ENCODE measurements around the gene RRAGD. TPM values are rescaled to one million over a fixed set of nuclear protein-coding genes. Genes with fewer than 3 reads are reported as not detected.

RRAGD gene
- total RNA-seq, 1 experiment from 2014 or later, result not detected

DNA sequence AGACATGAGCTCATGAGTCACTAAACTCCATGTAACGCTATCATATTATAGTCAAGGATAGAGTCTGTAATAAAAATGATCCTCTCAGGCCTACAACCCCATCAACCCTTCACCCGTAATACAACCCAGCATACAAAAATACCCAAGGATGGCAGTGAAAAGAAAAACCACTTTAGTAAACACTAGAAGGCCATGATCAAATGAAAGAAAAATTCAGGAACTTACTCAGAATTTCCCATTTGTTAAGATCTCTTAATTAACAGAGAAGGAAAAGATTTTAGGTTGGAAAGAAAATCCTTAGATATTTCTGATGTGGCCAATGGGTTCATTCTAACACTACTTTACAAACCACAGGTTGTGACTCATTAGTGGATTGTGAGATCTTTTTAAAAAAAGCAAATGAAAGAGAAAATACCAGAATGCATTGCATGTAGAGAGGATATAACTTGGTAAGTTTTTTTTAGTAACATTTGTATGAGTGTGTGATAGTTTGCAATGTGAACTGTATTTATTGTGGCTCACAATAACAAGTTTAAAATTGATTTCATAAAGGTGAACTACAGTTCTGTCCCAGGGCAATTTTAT is 51.6 kb downstream of the RRAGD start:
- H3F3A ChIP-seq (ENCODE audit: insufficient read depth, low read depth), result no peaks in the 10 kb centered on the region
- no peaks in the 10 kb centered on the region for H3K9me3 ChIP-seq (ENCODE audit: insufficient read depth, low read depth)
- H3K36me3 ChIP-seq (ENCODE audit: low read depth), result no peaks in the 10 kb centered on the region
- no peak overlapping the region for H3K4me3 ChIP-seq
- intact Hi-C loops (cut with micrococcal nuclease; ENCODE audit: unreplicated experiment), result no loop called here
- POLR2A ChIA-PET (ENCODE audit: unreplicated experiment), result no interaction called here
- no peaks in the 10 kb centered on the region for H3K79me2 ChIP-seq (ENCODE audit: low read depth)
- H3K4me2 ChIP-seq, result no peak overlapping the region
- no TSS peak for BruUV-seq (replicated peaks)
- CTCF ChIA-PET, result no interaction called here
- no peak for TF ChIP-seq EZH2 (IDR thresholded peaks at IDR 0.05; ENCODE audit: low read depth)
- TF ChIP-seq, protein P1, sequence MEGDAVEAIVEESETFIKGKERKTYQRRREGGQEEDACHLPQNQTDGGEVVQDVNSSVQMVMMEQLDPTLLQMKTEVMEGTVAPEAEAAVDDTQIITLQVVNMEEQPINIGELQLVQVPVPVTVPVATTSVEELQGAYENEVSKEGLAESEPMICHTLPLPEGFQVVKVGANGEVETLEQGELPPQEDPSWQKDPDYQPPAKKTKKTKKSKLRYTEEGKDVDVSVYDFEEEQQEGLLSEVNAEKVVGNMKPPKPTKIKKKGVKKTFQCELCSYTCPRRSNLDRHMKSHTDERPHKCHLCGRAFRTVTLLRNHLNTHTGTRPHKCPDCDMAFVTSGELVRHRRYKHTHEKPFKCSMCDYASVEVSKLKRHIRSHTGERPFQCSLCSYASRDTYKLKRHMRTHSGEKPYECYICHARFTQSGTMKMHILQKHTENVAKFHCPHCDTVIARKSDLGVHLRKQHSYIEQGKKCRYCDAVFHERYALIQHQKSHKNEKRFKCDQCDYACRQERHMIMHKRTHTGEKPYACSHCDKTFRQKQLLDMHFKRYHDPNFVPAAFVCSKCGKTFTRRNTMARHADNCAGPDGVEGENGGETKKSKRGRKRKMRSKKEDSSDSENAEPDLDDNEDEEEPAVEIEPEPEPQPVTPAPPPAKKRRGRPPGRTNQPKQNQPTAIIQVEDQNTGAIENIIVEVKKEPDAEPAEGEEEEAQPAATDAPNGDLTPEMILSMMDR (conservative IDR thresholded peaks at IDR 0.05), result no peak
- H3K9me2 ChIP-seq (ENCODE audit: insufficient read depth), result no peaks in the 10 kb centered on the region
- no peaks in the 10 kb centered on the region for H3K27me3 ChIP-seq (ENCODE audit: insufficient read depth, low read depth)
- H2AFZ ChIP-seq, result no peak overlapping the region
- H3K4me1 ChIP-seq (replicated peaks; ENCODE audit: insufficient read depth), result no peaks in the 10 kb centered on the region
- no peak overlapping the region for H3K27ac ChIP-seq
- no peak for DNase-seq
- no peaks in the 10 kb centered on the region for H4K20me1 ChIP-seq (ENCODE audit: insufficient read depth)

DNA sequence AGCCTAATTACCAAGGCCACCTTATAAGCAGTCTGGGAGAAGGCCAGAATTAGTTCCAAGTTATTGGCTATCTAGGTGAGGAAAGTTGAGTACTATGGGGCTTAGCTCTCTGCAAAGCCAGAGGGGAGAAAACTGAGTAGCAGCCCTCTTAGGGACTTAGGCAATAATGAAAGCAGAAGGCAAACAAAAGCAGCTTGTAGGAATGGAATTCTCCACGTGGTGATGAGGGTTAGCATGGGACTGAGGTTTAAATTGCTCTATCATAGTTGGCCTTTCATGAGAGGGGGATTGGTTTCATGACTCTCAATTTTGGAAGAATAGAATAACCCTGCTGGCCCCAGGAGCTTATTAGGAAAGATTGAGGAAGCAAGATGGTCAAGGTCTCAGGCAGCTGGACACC is 52.5 kb downstream of the RRAGD start:
- ChIA-PET CTCF (interaction anchor here (0.6 to 0.7 kb wide), 2 partner anchors 79 to 91 kb away, joined by 3 read pairs; no protein-coding TSS in a partner anchor), POLR2A (ENCODE audit: unreplicated experiment) (no interaction called here)
- intact Hi-C loops (cut with micrococcal nuclease; ENCODE audit: unreplicated experiment), result no loop called here

DNA sequence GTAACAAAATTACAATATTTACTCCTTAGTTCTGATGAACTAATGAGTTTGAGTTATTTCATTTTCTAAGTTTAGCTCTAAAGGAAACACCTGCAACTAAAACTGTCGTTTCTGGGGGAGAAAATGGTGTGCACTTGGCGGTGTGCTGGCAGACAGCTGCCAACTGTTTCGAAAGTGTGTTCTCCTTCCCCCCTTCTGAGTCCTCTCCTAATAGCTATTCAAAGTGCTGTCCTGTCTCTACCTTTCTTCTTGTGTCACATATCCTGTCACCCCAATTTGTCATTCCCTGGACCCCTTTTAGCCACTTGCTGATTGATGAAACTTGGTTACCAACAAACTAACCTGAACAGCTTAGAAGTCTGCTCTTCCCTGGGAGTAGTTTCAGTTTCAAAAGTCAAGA is 54.7 kb downstream of the RRAGD start:
- Histone ChIP-seq H3K27me3 (ENCODE audit: insufficient read depth, low read depth) (no peaks in the 10 kb centered on the region), H3K4me2 (no peak overlapping the region), H3K4me1 (replicated peaks; ENCODE audit: insufficient read depth) (peaks cover 6% of the 10 kb centered on the region; the same call in 1 of the 2 replicates), H3K9me2 (ENCODE audit: insufficient read depth) (no peaks in the 10 kb centered on the region), H3K79me2 (ENCODE audit: low read depth) (no peaks in the 10 kb centered on the region), H3K9me3 (ENCODE audit: insufficient read depth, low read depth) (no peaks in the 10 kb centered on the region), H3K4me3 (no peak overlapping the region), H3K27ac (no peak overlapping the region), H3F3A (ENCODE audit: insufficient read depth, low read depth) (peaks cover 12% of the 10 kb centered on the region; the same call in 1 of the 2 replicates), H4K20me1 (ENCODE audit: insufficient read depth) (no peaks in the 10 kb centered on the region), H2AFZ (no peak overlapping the region), H3K36me3 (ENCODE audit: low read depth) (no peaks in the 10 kb centered on the region)
- BruUV-seq (replicated peaks), result no TSS peak
- intact Hi-C loops (cut with micrococcal nuclease; ENCODE audit: unreplicated experiment), result no loop called here
- no peak for TF ChIP-seq EZH2 (IDR thresholded peaks at IDR 0.05; ENCODE audit: low read depth)
- TF ChIP-seq, protein P1 (conservative IDR thresholded peaks at IDR 0.05), result no peak
- DNase-seq, result no peak
- ChIA-PET POLR2A (ENCODE audit: unreplicated experiment) (interaction anchor here (0.9 kb wide), 1 partner anchor 60 kb away, joined by 27 read pairs; no protein-coding TSS in a partner anchor), CTCF (interaction anchor here (0.5 to 0.6 kb wide), 2 partner anchors 151 to 280 kb away, joined by 3 to 5 read pairs; no protein-coding TSS in a partner anchor)

More for the DNA sequence above, 52.5 kb downstream of the RRAGD start:
- Histone ChIP-seq H3K9me3 (ENCODE audit: insufficient read depth, low read depth) (no peaks in the 10 kb centered on the region), H3K27ac (no peak overlapping the region), H3K9me2 (ENCODE audit: insufficient read depth) (no peaks in the 10 kb centered on the region), H3K79me2 (ENCODE audit: low read depth) (no peaks in the 10 kb centered on the region), H2AFZ (no peak overlapping the region), H3K4me1 (replicated peaks; ENCODE audit: insufficient read depth) (no peaks in the 10 kb centered on the region), H3K4me3 (no peak overlapping the region), H3K27me3 (ENCODE audit: insufficient read depth, low read depth) (no peaks in the 10 kb centered on the region), H4K20me1 (ENCODE audit: insufficient read depth) (no peaks in the 10 kb centered on the region), H3K4me2 (no peak overlapping the region), H3K36me3 (ENCODE audit: low read depth) (no peaks in the 10 kb centered on the region), H3F3A (ENCODE audit: insufficient read depth, low read depth) (no peaks in the 10 kb centered on the region)
- DNase-seq, result no peak
- BruUV-seq (replicated peaks), result no TSS peak
- TF ChIP-seq, protein P1 (conservative IDR thresholded peaks at IDR 0.05), result no peak
- TF ChIP-seq EZH2 (IDR thresholded peaks at IDR 0.05; ENCODE audit: low read depth), result no peak

All from PC-9 (cell line).